Measurements from ENCODE around the gene DAAM2.

The DAAM2 gene

DNA sequence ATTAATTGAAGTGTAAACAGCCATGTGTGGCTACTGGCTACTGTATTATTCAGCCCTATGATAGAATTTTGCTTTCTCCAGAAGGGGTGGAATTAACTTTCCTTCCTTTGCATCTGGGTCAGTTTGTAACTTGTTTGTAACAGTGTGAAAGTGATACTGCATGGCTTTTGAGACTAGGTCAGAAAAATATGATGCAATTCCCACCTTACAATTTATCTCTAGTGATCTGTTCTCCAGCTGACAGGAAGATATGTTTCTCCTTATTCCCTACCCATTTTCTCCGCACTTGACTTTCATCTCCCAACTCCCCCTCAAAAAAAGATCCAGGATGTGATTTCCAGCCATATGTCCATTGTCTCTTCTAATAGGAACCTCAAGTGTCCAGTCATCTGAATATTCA is 144.7 kb downstream of the DAAM2 start:
- no peak for DNase-seq

DNA sequence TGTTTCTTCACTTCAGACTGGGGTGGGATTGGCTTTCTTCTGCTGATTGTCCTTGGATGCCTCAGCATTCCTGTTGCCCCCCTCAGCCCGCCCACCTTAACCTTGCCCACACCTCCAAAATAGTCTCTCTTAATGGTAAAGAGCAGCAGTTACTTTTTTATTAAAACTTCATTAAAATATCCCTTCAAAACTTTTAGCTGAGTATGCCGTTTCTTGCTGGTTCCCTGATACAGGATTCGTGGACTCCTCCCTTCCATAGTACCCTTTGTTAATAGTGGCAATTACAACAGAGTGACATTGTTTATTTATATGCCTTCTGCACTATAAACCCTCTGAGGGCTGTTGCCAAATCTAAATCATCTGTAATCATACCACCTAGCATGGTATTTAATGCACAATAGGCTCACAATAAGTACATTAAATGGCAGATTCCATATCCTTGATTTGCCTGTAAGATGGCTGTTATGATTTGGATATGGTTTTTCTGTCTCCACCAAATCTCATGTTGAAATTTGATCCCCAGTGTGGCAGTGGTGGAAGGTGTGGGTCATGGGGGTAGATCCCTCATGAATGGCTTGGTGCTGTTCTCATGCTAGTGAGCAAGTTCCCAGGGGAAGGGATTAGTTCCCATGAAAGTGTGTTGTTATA is 145.6 kb downstream of the DAAM2 start:
- no peak for DNase-seq

DNA sequence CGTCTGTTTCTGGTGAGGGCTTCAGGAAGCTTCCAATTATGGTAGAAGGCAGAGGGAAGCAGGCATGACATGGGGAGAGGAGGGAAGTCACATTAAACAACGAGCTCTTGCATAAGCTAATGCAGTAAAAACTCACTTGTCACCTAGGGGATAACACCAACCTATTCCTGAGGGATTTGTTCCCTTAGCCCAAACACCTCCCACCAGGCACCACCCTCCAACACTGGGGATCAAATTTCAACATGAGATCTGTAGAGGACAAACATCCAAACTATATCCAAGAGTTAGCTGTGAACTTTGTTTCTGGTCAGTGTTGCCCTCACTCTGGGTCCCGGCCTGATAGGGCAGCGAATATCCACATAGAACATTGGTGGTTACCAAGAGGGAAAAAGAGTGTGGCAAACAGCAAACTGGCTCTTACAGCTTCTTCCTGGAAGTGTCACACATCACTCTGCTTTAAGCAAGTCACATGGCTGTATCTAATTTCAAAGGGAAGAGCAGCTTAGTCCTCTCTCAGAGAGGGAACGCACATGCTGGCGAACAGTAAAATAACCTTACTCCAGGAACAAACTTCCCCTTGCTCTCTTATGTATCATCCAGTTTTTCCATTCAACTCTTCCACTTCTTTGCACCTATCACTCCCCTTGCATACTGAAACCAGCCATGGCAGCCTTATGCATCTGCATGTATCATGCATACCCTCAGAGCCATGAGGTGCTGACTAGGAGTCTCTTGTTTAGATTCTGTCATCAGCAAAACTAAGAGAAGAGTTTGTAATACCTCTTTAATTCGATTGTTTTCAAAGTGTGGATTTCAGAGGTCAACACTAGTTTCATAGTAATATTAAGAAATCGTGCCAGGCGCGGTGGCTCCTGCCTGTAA is 146.8 kb downstream of the DAAM2 start:
- no peak for DNase-seq

- no peak for DNase-seq
These were observed 149.0 kb downstream of the DAAM2 start for GRCh38 chr6:39941138-39941537.

DNA sequence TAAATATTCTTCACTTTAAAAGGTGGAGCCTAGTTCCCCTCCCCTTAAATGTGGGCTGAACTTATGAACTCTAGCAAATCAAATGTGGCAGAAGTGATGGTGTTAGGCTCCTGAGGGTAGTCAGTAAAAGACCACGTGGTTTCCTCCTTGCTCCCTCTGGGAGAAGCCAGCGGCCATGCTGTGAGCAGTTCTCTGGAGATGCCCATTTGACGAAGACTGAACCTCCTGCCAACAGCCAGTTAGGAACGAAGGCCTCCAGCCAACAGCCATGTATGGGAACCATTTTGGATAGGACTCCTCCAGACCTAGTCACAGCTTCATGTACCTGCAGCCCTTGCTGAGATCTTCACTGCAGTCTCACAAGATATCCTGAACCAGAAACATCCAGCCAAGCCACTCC is 149.6 kb downstream of the DAAM2 start:
- no peak for DNase-seq

DNA sequence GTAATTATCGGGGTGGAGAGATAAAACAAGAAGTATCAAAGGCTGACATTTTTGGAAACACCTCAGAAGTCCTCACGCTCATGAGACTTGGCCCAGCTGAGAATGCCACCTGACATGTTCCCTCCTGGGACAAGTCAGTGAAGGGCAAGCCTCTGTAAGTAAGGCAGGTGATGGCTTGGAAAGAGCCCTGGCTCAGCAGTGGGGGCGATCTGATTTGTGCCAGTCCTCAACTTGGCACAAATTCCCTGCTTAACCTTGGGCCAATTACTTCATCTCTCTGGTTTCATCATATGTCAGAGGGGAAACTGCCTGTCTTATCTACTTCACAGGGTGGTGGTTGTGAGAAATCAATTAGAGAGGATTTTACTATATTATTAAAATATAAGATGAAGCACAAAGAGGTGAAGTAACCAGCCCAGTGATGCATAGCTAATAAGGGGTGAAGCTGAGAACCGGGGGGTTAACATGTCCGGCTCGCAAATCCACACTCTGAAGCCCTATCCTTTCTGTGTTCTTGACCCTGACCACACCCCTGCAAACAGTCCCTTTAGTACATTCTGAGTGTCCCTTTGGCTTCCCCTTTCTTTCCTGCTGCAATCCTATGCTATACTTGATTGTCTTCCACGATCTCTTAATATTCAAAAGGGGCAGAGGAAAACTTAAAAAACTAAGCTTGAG is 150.9 kb downstream of the DAAM2 start:
- no peak for DNase-seq

DNA sequence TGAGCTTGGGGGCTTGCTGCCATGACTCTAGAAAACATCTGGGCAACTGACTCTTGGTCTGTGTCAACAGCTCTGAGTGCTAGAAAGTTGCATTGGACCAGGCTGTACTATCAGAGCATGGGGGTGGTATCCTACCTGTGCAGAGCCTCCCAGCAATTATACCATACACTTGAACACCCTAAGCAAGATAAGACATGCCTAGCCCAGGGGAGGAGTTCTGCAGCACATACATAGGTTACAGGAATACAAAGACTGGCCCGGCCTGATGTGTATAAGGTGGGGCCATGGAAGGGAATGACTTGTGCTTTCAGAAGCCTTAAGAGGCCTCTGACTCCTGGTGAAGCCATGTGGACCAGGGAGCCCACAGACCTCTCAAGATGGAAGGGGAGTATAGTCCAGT is 153.4 kb downstream of the DAAM2 start:
- DNase-seq: no peak

GRCh38 chr6:39947611-39948068 is 155.5 kb downstream of the DAAM2 start:
- DNase-seq: no peak

GRCh38 chr6:39948199-39948791 is 156.1 kb downstream of the DAAM2 start:
- no peak for DNase-seq

GRCh38 chr6:39950125-39950720 is 158.0 kb downstream of the DAAM2 start:
- DNase-seq: no peak

- no peak for DNase-seq
These were observed 159.0 kb downstream of the DAAM2 start for GRCh38 chr6:39951191-39951590.

DNA sequence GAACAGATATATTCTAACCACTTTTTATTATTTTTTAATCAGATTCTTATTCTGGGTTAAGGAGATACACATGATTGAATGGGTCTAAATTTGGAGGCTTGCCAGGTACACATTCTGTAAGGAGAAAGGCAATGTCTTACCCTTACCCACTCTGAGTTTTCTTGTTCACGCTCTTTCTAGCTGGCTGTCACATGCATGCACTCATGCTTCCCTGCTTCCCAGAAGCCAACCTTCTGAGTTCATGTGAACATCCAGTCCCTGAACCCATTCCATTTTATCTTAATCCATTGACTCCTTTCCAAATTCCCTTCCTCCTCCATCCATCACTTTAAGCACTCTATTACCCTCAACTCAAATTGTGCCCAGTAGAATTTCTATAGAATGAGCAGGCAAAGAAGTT is 159.5 kb downstream of the DAAM2 start:
- no peak for DNase-seq

DNA sequence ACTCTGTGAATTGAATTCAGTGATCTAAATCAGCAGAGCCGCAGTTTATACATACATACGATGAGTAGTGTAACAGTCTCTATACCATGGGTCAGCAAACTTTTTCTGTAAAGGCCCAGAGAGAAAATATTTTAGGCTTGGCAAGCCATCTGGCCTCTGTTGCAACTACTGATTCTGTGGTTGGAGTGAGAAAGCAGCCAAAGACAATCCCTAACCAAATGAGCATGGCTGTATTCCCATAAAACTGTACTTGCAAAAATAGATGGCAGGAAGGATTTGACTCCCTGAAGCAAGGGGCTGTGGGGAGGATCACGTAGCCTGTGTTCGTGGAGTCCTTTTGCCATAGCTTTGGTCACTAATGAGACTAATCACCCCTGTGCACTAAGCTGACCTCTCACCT is 160.0 kb downstream of the DAAM2 start:
- no peak for DNase-seq

GRCh38 chr6:39953076-39953618 is 161.0 kb downstream of the DAAM2 start:
- DNase-seq: no peak
